A673 (cell line): ENCODE measurements around the gene MICU1.

ENCODE experiments used
- CTCF ChIP-seq: fragments of 300-800, 200-600 bp; sonication (generic); conservative IDR thresholded peaks from 2 replicates; pipeline ENCODE4 v1.5.1; 2017; ENCODE audit warnings: low read depth, mild to moderate bottlenecking, antibody characterized with exemption, low read length, moderate library complexity, mixed read lengths
- EZH2 ChIP-seq: fragments of 200-600 bp; sonication (generic); IDR thresholded peaks from 2 replicates; pipeline ENCODE4 v1.6.1; 2017; ENCODE audit warnings: borderline replicate concordance, low read depth, mild to moderate bottlenecking, mixed read lengths, antibody characterized with exemption, low read length; ENCODE audit not compliant: poor library complexity, severe bottlenecking

GRCh38 chr10:72673280-72673679 lies 47.4 kb upstream of the MICU1 start:
- TF ChIP-seq CTCF (no peak), EZH2 (no peak)
